Measurements from ENCODE around the gene IGFL4. TPM values are rescaled to one million over a fixed set of nuclear protein-coding genes. Genes with fewer than 3 reads are reported as not detected.

Gene IGFL4
- not detected in 2 replicates for total RNA-seq (2011; cell fraction: chromatin; rRNA removed; ENCODE audit: low replicate concordance)
- total RNA-seq (2011; cell fraction: nucleolus; rRNA removed) = not detected in 2 replicates
- not detected in 2 replicates for total RNA-seq (2011; cell fraction: nucleoplasm; rRNA removed)
- total RNA-seq (2014; rRNA removed) (0.04 TPM in 1 of 2 replicates, not detected in the other), total RNA-seq (2014; rRNA removed; fragmentation: Illumina TruSeq; extraction: Trizol) (not detected in 2 replicates), total RNA-seq (2015; rRNA removed; fragmentation: Illumina TruSeq; extraction: Trizol) (not detected in 2 replicates), total RNA-seq (2021) (not detected in 2 replicates), polyA plus RNA-seq (2011; rRNA removed) (0.07 TPM in 1 of 2 replicates, not detected in the other), polyA plus RNA-seq (2014; fragmentation: Illumina TruSeq; extraction: Trizol) (not detected in 2 replicates), polyA plus RNA-seq (2014; fragmentation: Nextera tagmentation; extraction: Ambion mirVana) (not detected), polyA plus RNA-seq (2014; rRNA removed) (not detected in 2 replicates), polyA minus RNA-seq (2011; rRNA and poly(A)+ RNA removed) (not detected in 2 replicates), Bru-seq, nascent RNA (percentile 10 among the genes with signal in this experiment), BruChase-seq, experiment 1, labeled RNA remaining after a 2-hour chase (percentile 9 among the genes with signal in this experiment), BruChase-seq, experiment 2, labeled RNA remaining after a 6-hour chase (percentile 15 among the genes with signal in this experiment)
- not detected in 2 replicates for polyA plus RNA-seq (2011; cell fraction: cytosol; rRNA removed)
- polyA plus RNA-seq (2011; cell fraction: nucleus; rRNA removed) = 0.04 and 0.11 TPM in 2 replicates
- polyA plus RNA-seq (2012) = 0.14 TPM in 1 of 2 replicates, not detected in the other
- not detected in 2 replicates for polyA minus RNA-seq (2011; cell fraction: cytosol; rRNA and poly(A)+ RNA removed)
- not detected in 2 replicates for polyA minus RNA-seq (2011; cell fraction: nucleus; rRNA and poly(A)+ RNA removed)
- long read RNA-seq, experiment 1 = 0 reads
- long read RNA-seq, experiment 2 = 0 reads
- long read RNA-seq, experiment 3 = 0 reads

- in situ Hi-C loops (cut with MboI) = no loop called here
- Histone ChIP-seq H2AFZ (ENCODE audit: low read depth, low read length) (no peak within 1 kb of the TSS), H3K36me3 (ENCODE audit: control insufficient read depth, insufficient read depth, low read length) (no peaks in the 10 kb centered on the region), H3K9me1 (ENCODE audit: control insufficient read depth, insufficient read depth, low read length) (no peaks in the 10 kb centered on the region), H3K4me3 (no peak within 1 kb of the TSS), H3K27me3 (ENCODE audit: control insufficient read depth in 2 of 2, insufficient read depth in 2 of 2, low read length in 2 of 2) (peaks cover 10 to 39% of the 10 kb centered on the region in 2 experiments), H3K4me1 (replicated peaks in 1 of 2; ENCODE audit: control insufficient read depth in 2 of 2, insufficient read depth in 2 of 2, low read length in 2 of 2) (peaks cover 0 to 8% of the 10 kb centered on the region in 2 experiments; a peak in 1 of 5 replicates), H3K27ac (ENCODE audit: extremely low read depth, low read depth, low read length) (no peak within 1 kb of the TSS), H3K79me2 (ENCODE audit: control insufficient read depth, insufficient read depth, low read length) (no peaks in the 10 kb centered on the region), H4K20me1 (replicated peaks; ENCODE audit: control insufficient read depth, insufficient read depth, low read length) (no peaks in the 10 kb centered on the region), H3K9me3 (replicated peaks; ENCODE audit: control insufficient read depth, insufficient read depth, low read depth, low read length) (no peaks in the 10 kb centered on the region), H3K9ac (ENCODE audit: insufficient read depth in 1 of 2, low read depth in 2 of 2, low read length in 2 of 2) (0 out of 4 replicates have a peak within 1 kb of the TSS, but pooled peaks of 1 of the 2 experiments have one; percentile 1), H3K4me2 (ENCODE audit: insufficient read depth, low read length) (no peak within 1 kb of the TSS)
- DNase-seq (ENCODE audit: extremely low read depth in 1 of 4, low spot score in 3 of 4) = peak in 1 of 4 experiments; percentile 14
- 3% methylated on average over 7 of the region's 7 CpGs for WGBS (ENCODE audit: insufficient coverage, low coverage, missing lambda C conversion rate)
- ChIA-PET CTCF (ENCODE audit: low intra/inter-chr PET ratio) (interaction anchor here (0.6 kb wide), 2 partner anchors 12 to 86 kb away, joined by 3 to 5 read pairs; no protein-coding TSS in a partner anchor), POLR2A (interaction anchor here (0.8 kb wide), 1 partner anchor 14 kb away, joined by 3 read pairs; no protein-coding TSS in a partner anchor)
- no peak for FAIRE-seq
- BruUV-seq (replicated peaks) = no TSS peak
- intact Hi-C loops (cut with micrococcal nuclease) = no loop called here
- no peak for ATAC-seq
- TF ChIP-seq HDAC6 (IDR thresholded peaks at IDR 0.05; ENCODE audit: low read depth, low read length) = no peak
- no peak for TF ChIP-seq SMAD4 (CRISPR knock-in tag; conservative IDR thresholded peaks at IDR 0.05)
- no peak for TF ChIP-seq CCAR2 (IDR thresholded peaks at IDR 0.05; ENCODE audit: low read depth, low read length)
- 0 out of 2 replicates have a peak, but pooled peaks have one; percentile 8 for TF ChIP-seq NFIC (IDR thresholded peaks at IDR 0.05)
- no peak for TF ChIP-seq PHB (CRISPR knock-in tag; IDR thresholded peaks at IDR 0.05)
- TF ChIP-seq ZNF717 (CRISPR knock-in tag; IDR thresholded peaks at IDR 0.05) = no peak
- TF ChIP-seq MEF2D (tag; conservative IDR thresholded peaks at IDR 0.05; ENCODE audit: low read depth) = no peak
- TF ChIP-seq NCOA1 (IDR thresholded peaks at IDR 0.05; ENCODE audit: low read depth) = no peak
- no peak for TF ChIP-seq HDAC8 (tag; IDR thresholded peaks at IDR 0.05)
- no peak for TF ChIP-seq ATF1 (CRISPR knock-in tag; IDR thresholded peaks at IDR 0.05)
- no peak for TF ChIP-seq ATF1 (tag; IDR thresholded peaks at IDR 0.05)
- no peak for TF ChIP-seq ZC3H8 (IDR thresholded peaks at IDR 0.05)
- TF ChIP-seq, protein P1, sequence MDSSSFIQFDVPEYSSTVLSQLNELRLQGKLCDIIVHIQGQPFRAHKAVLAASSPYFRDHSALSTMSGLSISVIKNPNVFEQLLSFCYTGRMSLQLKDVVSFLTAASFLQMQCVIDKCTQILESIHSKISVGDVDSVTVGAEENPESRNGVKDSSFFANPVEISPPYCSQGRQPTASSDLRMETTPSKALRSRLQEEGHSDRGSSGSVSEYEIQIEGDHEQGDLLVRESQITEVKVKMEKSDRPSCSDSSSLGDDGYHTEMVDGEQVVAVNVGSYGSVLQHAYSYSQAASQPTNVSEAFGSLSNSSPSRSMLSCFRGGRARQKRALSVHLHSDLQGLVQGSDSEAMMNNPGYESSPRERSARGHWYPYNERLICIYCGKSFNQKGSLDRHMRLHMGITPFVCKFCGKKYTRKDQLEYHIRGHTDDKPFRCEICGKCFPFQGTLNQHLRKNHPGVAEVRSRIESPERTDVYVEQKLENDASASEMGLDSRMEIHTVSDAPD (CRISPR knock-in tag; IDR thresholded peaks at IDR 0.05) = no peak
- TF ChIP-seq XRCC4 (IDR thresholded peaks at IDR 0.05; ENCODE audit: extremely low read depth, insufficient read depth, insufficient read length) = no peak
- TF ChIP-seq MYNN (IDR thresholded peaks at IDR 0.05) = no peak
- no peak for TF ChIP-seq MYNN (CRISPR knock-in tag; IDR thresholded peaks at IDR 0.05)
- TF ChIP-seq ZEB2 (IDR thresholded peaks at IDR 0.05) = no peak
- peak; percentile 41 for TF ChIP-seq RBM25 (IDR thresholded peaks at IDR 0.05; ENCODE audit: low read depth, low read length, severe bottlenecking)
- no peak for TF ChIP-seq ZNF431 (CRISPR knock-in tag; IDR thresholded peaks at IDR 0.05)
These were observed at the start of gene IGFL4 for GRCh38 chr19:46040952-46041500. TSS of gene IGFL4 (minus strand) at chr19:46041002. CDS start at chr19:46040962, 40 bp downstream.
